OCI-LY1 (cell line): Measurements from ENCODE around the gene SCN2B.

ENCODE experiments used
- CTCF ChIP-seq: fragments of 200-600 bp; sonication (generic), shearing (Covaris generic); IDR thresholded peaks from 2 replicates; pipeline ENCODE4 v1.5.1; 2017; ENCODE audit warnings: mild to moderate bottlenecking, antibody characterized with exemption, low read length, moderate library complexity, mixed read lengths
- EZH2 ChIP-seq: fragments of 200-600 bp; sonication (generic), shearing (Covaris generic); IDR thresholded peaks from 2 replicates; pipeline ENCODE4 v1.8.0; 2017; ENCODE audit warnings: borderline replicate concordance, mixed run types, mild to moderate bottlenecking, antibody characterized with exemption, low read length, moderate library complexity, mixed read lengths

GRCh38 chr11:118194835-118195627 is 18.6 kb upstream of the SCN2B start:
- TF ChIP-seq CTCF (no peak), EZH2 (no peak)
